KBM-7 (cell line): ENCODE data around the gene BUB3.
A peak's percentile ranks its signal among the peaks of the same experiment; 100 is the strongest.

ENCODE experiments used
- DNase-seq: peaks from one replicate; pipeline ENCODE4 v3.0.0-alpha.2; 2015
- in situ Hi-C: fragments of 300-500 bp; cut with MboI; formaldehyde crosslinking; loops from 2 replicates; pipeline ENCODE4 v1.14.3; 2020; ENCODE audit warnings: low sequenced_read_pairs, low pct_unique_long_range_greater_than_20kb, mixed read lengths

Gene BUB3, protein sequence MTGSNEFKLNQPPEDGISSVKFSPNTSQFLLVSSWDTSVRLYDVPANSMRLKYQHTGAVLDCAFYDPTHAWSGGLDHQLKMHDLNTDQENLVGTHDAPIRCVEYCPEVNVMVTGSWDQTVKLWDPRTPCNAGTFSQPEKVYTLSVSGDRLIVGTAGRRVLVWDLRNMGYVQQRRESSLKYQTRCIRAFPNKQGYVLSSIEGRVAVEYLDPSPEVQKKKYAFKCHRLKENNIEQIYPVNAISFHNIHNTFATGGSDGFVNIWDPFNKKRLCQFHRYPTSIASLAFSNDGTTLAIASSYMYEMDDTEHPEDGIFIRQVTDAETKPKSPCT

DNA sequence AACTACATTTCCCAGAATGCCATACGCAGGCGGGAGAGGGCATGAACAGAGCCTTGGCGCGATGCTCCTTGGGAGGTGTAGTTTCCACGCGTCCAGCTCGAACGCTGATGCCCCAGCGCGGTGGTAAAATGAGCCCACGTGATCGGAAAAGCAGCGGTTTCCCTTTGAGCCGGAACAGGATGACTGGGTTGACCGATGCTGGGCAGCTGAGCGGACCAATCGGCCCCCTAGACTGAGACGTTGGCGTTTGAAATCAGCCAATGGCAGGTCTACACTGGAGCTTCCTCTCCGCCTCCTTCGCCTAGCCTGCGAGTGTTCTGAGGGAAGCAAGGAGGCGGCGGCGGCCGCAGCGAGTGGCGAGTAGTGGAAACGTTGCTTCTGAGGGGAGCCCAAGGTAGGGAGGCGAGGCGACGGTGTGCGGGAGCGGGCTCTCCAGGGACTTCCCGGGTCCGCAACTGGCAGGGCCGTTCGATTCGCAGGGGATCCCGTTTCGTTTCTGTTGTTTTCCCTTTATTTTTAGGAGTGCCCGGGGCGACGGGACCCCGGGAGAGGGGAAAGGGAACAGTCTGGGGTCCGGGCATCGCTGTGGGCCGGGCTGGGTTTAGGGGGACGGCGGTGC is at the start of gene BUB3:
Gene BUB3 (plus strand): TSS at position 311 of the 619 bp plus-strand sequence. CDS start 516 bp downstream, outside the sequence.
- in situ Hi-C loops, result no loop called here
- DNase-seq, result peak; percentile 100

DNA sequence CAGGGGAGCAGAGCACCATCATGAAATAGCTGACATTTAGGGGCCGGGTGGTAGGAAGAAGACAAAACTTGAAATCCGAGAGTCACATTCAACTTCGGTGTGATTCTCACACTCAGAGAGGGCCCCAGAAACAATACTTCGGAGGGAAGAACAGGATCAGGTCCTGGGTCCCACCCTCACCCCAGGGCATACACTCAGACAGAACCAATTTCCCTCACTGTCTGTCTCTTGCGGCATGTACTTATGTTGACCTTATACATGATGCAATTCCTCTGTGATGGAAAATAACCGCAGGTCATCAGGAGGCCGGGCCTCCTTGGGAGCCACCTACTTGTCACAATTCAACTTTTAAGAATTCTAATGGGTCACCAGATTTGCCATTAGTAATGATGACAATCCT is 44.7 kb upstream of the BUB3 start:
- no peak for DNase-seq
- in situ Hi-C loops, result no loop called here

DNA sequence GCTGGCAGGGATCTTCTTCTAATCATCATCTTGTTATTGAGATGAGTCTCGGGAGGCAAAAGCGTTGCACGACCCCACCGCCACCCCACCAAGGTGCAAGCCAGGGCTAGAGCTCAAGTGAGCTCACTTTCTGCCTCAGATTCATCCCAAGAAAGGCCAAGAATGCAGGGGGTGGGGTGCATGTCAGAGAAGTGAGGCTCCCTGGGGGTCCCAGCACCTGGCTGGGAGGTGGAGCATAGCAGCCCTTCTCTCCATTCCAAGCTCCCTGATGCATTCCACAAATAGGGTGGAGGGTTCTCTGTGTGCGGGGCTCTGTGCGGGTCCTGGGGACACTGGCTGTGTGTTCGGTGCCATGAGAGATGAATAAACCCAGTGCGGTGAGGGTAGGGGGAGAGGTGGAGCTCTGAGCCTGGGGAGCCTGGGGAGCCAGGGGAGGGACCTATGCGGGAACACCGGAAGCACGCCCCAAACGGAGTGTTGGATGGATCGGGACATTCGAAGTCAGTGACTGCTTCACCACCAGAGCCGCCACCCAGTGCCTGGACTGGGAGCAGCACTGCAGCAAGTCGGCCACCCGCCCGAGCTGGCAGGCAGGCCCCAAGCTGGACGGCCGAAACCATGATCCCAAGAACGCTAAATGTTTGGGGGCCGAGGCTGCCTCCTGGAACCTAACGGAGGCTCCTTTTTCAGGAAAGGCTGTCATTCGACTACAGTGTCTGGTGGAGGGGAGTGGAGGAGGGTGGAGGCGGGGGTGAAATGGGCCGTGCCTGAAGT is 36.4 kb upstream of the BUB3 start:
- DNase-seq, result no peak
- in situ Hi-C loops, result no loop called here

DNA sequence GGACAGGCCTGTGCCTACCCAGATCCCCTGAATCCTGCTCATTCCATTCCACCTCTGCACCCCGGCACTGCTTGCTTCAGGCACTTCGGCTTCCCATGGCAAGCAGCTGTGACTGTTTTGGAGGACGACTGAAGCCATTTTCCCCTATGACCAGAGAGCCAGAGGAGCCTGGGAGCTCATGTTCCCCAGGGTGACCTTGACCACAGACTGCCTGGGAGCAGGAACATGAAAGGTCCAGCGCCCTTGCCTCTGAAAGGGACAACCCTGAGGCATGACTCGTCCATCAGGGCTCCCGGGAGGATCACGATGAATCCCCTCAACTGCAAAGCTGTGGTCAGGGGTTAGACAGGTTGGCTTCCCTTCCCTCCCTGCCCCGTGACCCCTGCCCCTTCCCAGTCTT is 35.1 kb upstream of the BUB3 start:
- DNase-seq, result no peak
- in situ Hi-C loops, result no loop called here

DNA sequence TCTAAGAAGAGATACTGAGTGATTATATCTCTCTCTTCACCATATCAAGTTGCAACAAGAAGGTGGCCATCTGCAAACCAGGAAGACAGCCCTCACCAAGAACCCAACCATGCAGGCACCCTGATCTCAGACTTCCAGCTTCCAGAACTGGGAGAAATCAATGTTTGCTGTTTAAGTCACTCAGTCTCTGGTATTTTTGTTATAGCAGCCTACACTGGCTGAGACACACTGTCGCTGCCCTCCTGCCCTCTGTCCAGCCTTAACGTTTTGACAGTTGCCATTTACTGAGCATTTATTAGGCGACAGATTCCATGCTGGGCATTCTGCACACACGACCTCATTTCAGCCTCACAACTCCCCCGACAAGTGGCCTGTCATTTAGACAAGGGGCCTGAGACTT is 28.0 kb upstream of the BUB3 start:
- DNase-seq, result no peak
- in situ Hi-C loops, result loop anchor here (25.0 kb wide), 1 partner anchor 436 kb away; no protein-coding TSS in a partner anchor

DNA sequence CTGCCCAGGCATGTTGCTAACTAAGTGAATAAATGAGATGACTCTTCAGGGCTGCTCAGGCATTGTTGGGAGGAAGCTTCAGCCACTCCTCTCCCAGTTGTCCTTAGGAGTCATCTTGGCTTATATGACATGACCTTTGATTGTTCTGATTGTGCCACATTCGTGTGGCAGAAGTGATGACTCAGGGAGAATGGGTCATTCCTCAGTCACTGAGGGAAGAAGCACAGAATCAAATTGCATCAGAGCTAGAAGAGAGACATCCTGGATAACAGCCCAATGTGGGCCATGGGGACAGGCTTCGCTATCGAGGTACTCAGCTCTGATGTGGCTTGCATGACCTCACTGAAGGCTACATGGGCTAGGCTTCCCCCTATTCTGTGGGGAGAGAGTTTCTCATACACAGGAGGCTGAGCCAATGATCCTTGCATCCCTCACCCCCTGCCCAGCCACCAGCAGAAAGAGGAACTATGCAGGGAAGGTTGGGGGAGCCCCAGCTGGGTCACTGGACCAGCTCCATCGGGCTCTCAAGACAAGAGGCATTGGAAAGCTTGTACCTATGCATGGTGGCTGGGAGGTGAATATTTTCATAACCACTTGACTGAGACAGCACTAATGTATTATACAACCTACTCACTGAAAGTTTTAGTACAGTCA is 24.5 kb upstream of the BUB3 start:
- DNase-seq, result peak; percentile 13
- in situ Hi-C loops, result loop anchor here (25.0 kb wide), 1 partner anchor 433 kb away; no protein-coding TSS in a partner anchor

DNA sequence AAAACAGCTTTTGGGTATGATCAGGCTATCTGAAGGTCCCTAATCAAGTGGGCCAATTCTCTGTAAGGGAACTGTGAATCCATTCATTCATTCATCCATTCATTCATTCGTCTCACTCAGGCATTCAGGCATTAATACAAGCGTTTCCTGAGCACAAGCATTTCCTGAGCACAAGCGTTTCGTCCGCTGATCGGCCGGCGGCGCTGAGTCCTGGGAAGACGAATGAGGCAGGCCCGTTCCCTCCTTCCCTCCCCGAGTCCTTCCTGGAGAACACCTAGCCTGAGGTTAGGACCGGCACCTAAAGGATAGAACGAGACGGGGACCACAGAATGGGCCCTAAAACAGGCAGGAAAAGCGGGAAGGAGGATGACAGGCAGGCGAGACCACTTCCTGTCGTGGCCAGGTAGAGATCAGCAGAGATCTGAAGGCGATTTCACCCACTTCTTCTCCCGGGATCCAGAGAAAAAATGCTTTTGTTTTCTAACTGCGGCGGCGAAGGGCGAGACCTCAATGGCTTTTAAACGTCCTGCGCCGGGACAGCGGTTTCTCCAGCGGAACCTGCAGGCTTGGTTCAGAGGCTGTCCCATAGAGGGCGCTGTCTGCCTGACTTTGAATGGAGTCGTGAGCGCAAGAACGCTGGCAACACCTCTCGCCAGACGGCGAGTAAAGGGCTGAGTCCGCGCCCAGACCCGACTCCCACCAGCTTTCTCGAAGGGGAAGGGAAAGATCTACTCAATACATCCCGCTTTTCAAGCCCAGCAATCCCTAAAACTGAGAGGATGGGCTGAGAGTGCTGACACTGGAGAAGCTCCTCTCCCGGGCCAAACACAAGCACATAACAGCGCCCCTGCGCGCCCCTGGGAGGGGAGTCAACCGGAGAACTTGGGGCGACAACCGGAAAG is 21.4 kb upstream of the BUB3 start:
- DNase-seq, result peak; percentile 91

DNA sequence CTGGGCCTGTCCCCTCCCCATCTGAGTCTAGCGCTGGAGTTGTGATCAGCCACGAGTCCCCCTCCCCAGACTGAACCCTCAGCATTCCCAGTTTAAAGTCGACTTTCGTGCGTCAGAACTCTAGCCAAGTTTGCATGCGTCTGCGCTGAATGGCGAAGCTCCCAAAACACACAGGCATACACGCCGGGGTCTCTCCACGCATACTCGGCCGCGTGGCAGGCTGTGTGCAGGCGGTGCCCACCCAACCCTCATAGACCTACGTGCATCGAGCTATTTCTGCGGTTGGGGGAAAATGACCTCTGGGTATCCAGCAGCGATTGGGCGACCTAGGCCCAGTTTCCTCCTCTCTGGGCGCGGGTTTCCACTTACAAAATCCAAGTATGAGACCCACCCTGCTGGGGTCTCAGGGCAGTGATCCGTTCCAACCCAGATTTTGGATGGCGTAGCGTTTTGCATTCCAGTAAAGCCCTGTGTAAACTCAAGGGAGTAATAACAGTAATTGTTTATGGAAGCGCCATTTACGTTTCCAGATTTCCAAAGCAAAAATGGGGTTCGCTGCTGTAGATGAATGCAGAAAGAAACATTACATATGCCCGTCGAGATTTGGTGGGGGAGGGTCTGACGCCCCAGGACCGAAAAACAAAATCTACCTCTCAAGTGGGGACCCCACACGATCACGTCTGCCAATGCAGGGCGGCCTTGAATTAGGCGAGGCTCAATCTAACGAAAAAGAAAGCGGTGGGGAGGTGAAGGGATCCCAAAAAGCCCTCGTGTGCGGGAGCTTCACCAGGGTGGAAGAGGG is 20.5 kb upstream of the BUB3 start:
- in situ Hi-C loops, result loop anchor here (25.0 kb wide), 1 partner anchor 429 kb away; no protein-coding TSS in a partner anchor
- no peak for DNase-seq

More for the DNA sequence above, 21.4 kb upstream of the BUB3 start:
- in situ Hi-C loops, result loop anchor here (25.0 kb wide), 1 partner anchor 429 kb away; no protein-coding TSS in a partner anchor

DNA sequence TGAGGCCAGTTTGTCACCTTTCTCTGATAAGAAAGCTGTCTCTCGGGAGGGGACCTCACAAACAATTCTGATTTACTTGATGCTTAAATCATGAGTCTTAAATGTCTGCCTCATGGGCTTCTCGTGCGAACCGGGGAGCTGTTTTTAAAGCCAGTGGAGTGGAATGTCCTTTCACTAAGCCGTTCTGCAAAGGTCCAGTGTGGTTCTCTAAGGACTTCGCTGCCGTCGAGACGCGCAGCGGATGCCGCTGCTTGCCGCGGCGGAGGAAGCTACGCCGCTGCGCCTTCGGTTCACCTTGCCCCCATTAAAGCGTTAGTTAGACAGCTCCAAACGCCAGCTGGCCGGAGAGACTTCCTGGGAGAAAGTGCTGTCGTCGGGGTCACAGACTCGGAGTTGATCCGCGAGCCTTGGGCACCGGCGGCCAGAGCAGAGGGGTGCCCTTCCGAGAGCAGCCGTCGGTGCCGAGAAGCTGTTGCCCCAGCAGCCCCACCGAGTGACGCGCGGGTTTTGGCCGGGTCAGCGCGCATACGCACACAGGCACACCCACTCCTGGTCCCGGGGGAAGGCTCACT is 19.8 kb upstream of the BUB3 start:
- no peak for DNase-seq
- in situ Hi-C loops, result loop anchor here (25.0 kb wide), 1 partner anchor 428 kb away; no protein-coding TSS in a partner anchor

DNA sequence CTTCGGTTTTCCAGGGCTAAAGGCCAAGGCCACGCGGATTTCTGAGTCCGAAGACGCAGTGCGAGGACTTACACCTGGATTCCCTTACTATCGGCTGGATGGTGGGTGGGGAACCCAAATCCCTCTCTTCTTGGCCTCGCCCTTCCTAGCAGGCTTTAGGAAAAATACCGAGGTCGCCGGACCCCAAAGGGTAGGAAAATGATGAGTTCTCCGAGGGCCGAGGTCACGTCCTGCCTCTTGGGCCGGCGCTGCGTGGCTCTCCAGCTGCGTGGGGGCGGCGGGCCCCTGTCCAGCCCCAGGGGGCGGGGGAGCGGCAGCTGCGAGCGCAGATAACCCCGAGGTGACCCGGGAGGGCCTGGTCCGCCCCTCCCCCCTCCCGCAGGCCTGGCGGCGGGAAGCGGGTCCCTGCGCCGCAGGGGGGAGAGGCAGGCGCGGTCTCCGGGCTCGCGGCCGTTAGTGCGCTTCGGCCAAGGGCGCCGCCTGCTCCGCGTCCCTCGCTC is 19.2 kb upstream of the BUB3 start:
- no peak for DNase-seq
- in situ Hi-C loops, result loop anchor here (25.0 kb wide), 1 partner anchor 427 kb away; no protein-coding TSS in a partner anchor

DNA sequence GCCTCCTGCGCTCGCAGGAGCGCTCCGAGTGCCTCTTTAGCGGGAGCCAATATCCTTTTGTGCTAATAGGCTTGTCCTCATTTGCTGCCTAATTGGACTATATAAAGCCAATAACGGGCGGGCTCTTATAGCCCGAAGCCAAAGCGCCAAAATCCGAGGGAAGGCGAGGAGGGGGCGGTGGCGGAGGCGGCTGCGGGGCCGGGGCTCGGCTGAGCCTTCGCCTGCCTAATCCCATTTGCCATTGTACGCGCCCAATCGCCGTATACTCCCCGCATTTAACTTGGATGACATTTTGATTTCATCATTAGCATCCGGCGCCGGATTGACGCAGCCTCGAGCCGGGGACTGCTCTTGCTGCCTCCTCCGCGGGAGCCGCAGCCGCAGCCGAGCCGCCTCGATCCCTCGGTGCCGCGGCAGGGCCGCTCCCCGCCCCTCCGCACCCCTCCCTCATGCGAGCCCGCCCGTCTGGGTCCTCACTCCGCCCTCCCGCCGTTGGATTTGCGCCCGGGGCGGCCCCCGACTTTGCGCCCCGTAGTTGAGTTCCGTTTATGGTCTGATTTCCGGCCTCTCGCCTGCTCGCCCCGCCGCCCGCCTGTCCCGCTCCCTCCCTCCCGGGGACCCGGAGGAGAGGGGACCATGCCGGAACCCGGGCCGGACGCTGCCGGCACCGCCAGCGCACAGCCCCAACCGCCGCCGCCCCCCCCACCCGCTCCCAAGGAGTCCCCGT is 18.6 kb upstream of the BUB3 start, which contains the start of gene HMX3:
Gene HMX3 (plus strand): TSS at position 556 of the 727 bp plus-strand sequence. CDS start 81 bp downstream, at position 637.
- in situ Hi-C loops, result loop anchor here (25.0 kb wide), 1 partner anchor 427 kb away; no protein-coding TSS in a partner anchor
- DNase-seq, result peak; percentile 73

DNA sequence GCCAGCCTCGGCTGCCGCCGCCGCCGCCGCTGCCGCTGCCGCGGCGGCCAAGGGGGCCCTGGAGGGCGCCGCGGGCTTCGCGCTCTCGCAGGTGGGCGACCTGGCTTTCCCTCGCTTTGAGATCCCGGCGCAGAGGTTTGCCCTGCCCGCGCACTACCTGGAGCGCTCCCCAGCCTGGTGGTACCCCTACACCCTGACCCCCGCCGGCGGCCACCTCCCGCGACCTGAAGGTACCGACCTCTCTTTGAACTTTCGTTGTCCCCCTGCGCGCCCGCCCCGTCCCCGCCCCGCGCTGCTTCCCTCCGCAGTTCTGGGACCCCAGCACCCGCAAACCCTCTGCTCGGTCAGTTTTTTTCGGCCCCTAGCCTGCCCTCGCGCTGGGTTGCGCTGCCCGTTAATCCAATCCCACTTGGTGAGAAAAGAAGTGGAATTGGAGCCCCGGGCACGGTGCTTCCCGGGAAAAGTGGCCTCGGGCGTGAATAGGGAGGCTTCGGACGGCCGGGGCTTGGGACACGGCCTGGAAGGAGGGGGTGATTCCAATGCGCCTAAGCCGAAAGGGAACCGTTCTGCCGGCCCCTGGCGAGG is 17.9 kb upstream of the BUB3 start:
- no peak for DNase-seq
- in situ Hi-C loops, result loop anchor here (25.0 kb wide), 1 partner anchor 426 kb away; no protein-coding TSS in a partner anchor

DNA sequence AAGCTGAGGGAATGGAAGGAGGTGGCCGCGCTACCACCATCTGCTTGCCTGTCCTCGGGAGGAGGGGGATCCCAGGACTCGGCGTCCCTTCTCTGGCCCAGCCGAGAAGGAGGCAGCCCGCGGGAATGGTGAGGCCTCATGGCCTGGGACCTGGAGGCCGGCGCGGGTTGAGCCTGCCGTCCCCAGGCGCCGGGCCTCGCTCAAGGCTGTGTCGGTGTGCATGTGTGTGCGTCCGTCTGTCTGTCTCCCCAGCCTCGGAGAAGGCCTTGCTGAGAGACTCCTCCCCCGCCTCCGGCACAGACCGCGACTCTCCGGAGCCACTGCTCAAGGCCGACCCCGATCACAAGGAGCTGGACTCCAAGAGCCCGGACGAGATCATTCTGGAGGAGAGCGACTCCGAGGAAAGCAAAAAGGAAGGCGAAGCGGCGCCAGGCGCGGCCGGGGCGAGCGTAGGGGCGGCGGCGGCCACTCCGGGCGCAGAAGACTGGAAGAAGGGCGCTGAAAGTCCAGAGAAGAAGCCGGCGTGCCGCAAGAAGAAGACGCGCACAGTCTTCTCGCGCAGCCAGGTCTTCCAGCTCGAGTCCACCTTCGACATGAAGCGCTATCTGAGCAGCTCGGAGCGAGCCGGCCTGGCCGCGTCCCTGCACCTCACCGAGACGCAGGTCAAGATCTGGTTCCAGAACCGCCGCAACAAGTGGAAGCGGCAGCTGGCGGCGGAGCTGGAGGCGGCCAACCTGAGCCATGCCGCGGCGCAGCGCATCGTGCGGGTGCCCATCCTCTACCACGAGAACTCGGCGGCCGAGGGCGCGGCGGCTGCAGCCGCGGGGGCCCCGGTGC is 17.2 kb upstream of the BUB3 start:
- peak; percentile 82 for DNase-seq
- in situ Hi-C loops, result loop anchor here (25.0 kb wide), 1 partner anchor 425 kb away; no protein-coding TSS in a partner anchor

DNA sequence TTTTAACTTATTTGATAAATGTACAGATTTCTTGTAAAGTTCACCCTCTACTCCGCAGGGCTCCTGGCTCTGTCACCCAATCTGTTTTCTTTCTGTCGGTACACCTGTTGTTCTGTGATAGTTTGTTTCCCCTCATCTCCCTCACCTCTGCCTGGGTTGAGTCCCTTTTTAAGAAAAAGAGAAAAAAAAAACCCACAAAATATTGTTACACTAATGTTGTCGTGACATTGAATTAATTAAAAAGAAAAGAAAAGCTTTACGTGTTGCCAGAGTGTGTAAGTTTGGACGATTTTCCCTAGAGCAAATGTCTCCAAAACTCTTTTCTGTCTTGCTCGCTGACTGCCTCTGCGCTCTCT is 15.1 kb upstream of the BUB3 start:
- DNase-seq, result no peak
- in situ Hi-C loops, result loop anchor here (25.0 kb wide), 1 partner anchor 423 kb away; no protein-coding TSS in a partner anchor
